Measurements from ENCODE around the gene ART5.
"Not testable (repeated sequence)": the region's sequence is repeated elsewhere in the genome, so short reads cannot be mapped to it uniquely, and the experiment has no call there.

Gene ART5

DNA sequence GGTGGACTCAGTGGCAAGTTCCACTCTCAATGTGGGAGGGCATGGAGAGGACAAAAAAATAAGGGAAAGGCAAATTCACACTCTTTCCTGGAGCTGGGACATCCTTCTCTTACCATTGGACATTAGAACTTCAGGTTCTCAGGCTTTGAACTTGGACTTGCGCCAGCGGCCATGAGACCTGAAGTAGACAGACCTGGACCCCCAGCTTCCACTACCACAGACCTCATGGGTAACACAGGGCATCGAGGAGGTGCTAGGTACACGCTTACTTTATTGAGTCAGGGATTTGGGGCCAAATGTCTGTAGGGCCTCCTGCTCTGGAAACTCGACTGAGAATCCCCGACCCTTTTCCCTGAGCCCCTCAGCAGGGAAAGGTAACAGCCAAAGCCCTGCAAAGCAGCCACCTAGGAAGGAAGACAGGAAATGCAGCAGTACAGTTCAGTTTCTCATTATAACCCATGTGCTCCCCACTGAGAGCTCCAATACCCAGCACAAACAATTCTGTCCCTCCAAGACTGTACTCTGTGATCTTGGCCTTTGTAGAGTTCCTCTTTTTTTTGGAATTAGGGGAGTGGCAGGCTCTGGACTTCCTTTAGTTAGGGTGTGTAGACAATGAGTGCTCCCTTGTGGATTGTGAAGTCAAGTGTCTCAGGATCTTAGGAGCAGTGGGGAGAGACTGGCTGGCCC, 23.7 kb upstream of the ART5 start:
- no peak overlapping the region for H3K4me3 Mint-ChIP-seq
- H3K4me1 Mint-ChIP-seq, result no peaks in the 10 kb centered on the region
- H3K36me3 Mint-ChIP-seq, result peaks cover 40 to 60% of the 10 kb centered on the region in 2 donors
- DNase-seq, result no peak
- H3K27ac Mint-ChIP-seq, result no peak overlapping the region
- H3K27me3 Mint-ChIP-seq, result no peaks in the 10 kb centered on the region
- H3K9me3 Mint-ChIP-seq, result no peaks in the 10 kb centered on the region
- ATAC-seq (replicated peaks), result no peak

DNA sequence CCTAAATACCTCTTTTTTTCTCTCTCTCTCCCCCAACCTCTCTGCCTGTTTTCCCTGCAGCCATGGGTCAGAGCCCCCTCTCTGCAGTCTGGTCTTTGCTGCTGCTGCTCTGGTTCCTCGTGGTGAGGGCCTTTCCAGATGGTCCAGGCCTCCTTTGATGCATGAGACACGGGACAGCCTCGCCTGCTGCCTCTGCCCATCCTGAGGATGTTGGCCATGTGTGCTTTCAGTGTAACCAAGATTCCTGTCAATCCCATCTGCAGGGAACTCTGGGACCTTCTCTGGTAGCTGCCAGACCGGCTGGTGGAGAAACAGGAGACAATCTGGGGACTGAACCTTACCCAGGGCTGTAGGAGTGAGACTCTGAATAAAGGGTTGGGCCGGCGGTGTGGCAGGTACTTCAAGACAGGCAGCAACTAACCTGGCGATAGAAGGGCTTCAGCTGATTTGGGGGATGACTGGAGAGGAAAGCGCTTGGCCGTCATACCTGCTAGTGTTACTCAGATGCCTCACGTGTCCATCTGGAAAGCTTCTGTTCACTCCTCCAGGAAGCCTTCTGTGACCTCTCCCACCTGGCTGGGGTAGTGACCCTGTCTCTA, 22.3 kb upstream of the ART5 start:
- Mint-ChIP-seq H3K4me3 (no peak overlapping the region), H3K27me3 (no peaks in the 10 kb centered on the region), H3K27ac (peak overlapping the region; percentile 32), H3K4me1 (no peaks in the 10 kb centered on the region), H3K9me3 (no peaks in the 10 kb centered on the region), H3K36me3 (peaks cover 29 to 47% of the 10 kb centered on the region in 2 donors)
- ATAC-seq (replicated peaks), result no peak
- no peak for DNase-seq

DNA sequence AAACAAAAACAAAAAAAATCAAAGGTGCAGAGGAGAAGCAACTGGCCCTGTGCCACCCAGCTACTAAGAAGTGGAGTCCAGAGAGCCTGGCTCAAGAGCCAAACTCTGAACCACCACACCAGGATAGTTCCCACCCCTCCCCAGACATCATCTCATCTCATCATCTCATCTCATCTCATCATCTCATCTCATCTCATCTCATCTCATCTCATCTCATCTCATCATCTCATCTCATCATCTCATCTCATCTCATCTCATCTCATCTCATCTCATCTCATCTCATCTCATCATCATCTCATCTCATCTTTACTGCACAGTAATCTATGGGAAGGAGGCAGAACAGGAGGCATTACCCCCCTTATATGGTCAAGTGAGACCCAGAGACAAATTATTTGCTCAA, 21.1 kb upstream of the ART5 start:
- no peak for DNase-seq
- H3K27me3 Mint-ChIP-seq, result peaks cover 5 to 7% of the 10 kb centered on the region in 2 donors
- peaks cover 22 to 35% of the 10 kb centered on the region in 2 donors for H3K36me3 Mint-ChIP-seq
- H3K4me1 Mint-ChIP-seq, result no peaks in the 10 kb centered on the region
- no peaks in the 10 kb centered on the region for H3K9me3 Mint-ChIP-seq
- no peak overlapping the region for H3K27ac Mint-ChIP-seq
- no peak overlapping the region for H3K4me3 Mint-ChIP-seq
- no peak for ATAC-seq (replicated peaks)

DNA sequence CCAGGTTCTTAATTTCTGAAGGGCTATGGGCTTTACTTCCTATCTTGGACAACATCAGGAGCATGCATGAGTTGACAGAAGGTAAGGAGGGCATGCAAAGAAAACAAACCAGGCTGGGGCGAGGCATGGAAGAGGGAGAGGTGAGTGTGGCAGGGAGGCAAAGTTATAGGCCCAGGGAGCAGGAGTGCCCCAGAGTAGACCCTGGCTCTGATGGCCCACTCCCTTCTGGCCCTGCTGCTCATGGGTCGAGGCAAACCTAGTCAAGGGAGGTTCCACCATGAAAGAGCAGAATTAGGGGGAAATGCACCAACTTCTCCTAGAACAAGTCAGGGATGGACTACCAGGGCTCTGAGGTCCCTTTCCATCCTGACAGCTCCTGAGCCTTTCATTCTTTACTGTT, 19.2 kb upstream of the ART5 start:
- H3K36me3 Mint-ChIP-seq, result peaks cover 18 to 26% of the 10 kb centered on the region in 2 donors
- no peak for ATAC-seq (replicated peaks)
- no peak overlapping the region for H3K27ac Mint-ChIP-seq
- H3K9me3 Mint-ChIP-seq, result no peaks in the 10 kb centered on the region
- H3K27me3 Mint-ChIP-seq, result peaks cover 5 to 7% of the 10 kb centered on the region in 2 donors
- no peak for DNase-seq
- H3K4me1 Mint-ChIP-seq, result no peaks in the 10 kb centered on the region
- H3K4me3 Mint-ChIP-seq, result no peak overlapping the region

DNA sequence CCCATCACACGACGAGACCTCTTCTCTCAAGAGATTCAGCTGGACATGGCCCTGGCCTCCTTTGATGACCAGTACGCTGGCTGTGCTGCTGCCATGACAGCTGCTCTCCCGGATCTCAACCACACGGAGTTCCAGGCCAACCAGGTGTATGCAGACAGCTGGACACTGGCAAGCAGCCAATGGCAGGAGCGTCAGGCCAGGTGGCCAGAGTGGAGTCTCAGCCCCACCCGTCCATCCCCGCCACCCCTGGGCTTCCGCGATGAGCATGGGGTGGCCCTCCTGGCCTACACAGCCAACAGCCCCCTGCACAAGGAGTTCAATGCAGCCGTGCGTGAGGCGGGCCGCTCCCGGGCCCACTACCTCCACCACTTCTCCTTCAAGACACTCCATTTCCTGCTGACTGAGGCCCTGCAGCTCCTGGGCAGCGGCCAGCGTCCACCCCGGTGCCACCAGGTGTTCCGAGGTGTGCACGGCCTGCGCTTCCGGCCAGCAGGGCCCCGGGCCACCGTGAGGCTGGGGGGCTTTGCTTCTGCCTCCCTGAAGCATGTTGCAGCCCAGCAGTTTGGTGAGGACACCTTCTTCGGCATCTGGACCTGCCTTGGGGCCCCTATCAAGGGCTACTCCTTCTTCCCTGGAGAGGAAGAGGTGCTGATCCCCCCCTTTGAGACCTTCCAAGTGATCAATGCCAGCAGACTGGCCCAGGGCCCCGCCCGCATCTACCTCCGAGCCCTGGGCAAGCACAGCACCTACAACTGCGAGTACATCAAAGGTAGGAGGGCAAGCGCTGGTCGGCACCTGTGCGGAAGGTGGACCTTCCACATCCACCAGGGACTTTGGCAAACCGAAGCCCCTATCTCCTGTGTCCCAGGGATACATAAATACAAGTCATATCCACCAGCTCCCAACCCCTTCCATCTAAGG, 18.1 kb upstream of the ART5 start:
- H3K36me3 Mint-ChIP-seq, result peaks cover 10 to 15% of the 10 kb centered on the region in 2 donors
- DNase-seq (no peak), ATAC-seq (replicated peaks) (no peak)
- no peaks in the 10 kb centered on the region for H3K9me3 Mint-ChIP-seq
- no peak overlapping the region for H3K4me3 Mint-ChIP-seq
- no peaks in the 10 kb centered on the region for H3K4me1 Mint-ChIP-seq
- no peak overlapping the region for H3K27ac Mint-ChIP-seq
- peaks cover 5 to 11% of the 10 kb centered on the region in 2 donors for H3K27me3 Mint-ChIP-seq

DNA sequence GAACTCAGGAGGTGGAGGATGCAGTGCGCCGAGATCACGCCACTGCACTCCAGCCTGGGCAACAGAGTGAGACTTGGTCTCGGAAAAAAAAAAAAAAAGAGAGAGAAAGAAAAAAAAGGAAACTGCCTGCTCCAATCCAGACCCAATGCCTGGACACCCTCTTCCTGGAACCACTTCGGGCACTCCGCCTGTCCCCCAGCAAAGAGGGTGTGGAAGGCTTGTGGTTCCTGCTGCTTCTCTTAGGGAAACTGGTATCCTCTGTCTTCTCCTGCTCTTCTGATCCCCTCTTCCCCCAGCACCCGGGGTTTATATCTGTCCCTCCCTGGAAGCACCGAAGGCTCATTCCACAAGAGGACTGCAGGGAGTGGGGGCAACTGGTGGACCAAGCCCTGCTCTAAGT, 16.5 kb upstream of the ART5 start:
- Mint-ChIP-seq H3K27ac (no peak overlapping the region), H3K27me3 (peaks cover 5 to 11% of the 10 kb centered on the region in 2 donors), H3K4me3 (no peak overlapping the region), H3K4me1 (no peaks in the 10 kb centered on the region), H3K9me3 (no peaks in the 10 kb centered on the region), H3K36me3 (peaks cover 0 to 4% of the 10 kb centered on the region in 2 donors)
- ATAC-seq (replicated peaks), result no peak
- no peak for DNase-seq

DNA sequence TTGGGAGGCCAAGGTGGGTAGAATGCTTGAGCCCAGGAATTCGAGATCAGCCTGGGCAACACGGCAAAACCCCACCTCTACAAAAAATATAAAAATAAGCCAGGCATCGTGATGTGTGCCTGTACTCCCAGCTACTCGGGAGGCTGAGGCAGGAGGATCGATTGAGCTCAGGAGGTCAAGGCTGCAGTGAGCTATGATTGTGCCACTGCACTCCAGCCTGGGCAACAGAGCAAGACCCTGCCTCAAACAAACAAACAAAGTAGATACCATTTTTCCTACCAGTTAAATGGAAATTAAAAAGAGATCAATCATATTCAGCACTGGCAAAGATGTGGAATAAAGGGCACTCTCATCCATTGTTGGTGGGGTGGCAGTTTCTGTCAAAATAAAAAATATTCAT, 15.5 kb upstream of the ART5 start:
- peaks cover 5 to 11% of the 10 kb centered on the region in 2 donors for H3K27me3 Mint-ChIP-seq
- ATAC-seq (replicated peaks); H3K36me3 Mint-ChIP-seq; H3K4me1 Mint-ChIP-seq; DNase-seq; H3K9me3 Mint-ChIP-seq; H3K4me3 Mint-ChIP-seq; H3K27ac Mint-ChIP-seq: not testable (repeated sequence)

DNA sequence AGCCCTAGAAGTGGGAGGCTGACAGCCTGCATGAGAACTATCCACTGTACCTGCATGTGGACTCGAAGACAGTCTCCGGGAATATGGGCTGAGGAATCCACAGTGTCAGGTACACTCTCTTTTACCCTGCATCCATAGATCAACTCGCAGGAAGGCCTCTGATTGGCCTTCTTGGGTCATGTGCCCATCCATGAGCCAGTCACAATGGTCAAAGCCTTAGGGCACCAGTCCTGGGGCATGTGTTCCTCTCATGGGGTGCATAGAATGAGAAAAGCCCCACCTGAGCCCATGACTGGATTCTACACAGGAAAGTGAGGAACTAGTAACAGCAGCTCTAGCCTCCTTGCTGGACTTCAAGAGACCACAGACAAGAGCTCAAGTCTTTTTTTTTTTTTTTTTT, 13.8 kb upstream of the ART5 start:
- H3K9me3 Mint-ChIP-seq, result no peaks in the 10 kb centered on the region
- no peaks in the 10 kb centered on the region for H3K4me1 Mint-ChIP-seq
- DNase-seq (no peak), ATAC-seq (replicated peaks) (no peak)
- H3K36me3 Mint-ChIP-seq, result no peaks in the 10 kb centered on the region
- H3K27me3 Mint-ChIP-seq, result peaks cover 13 to 27% of the 10 kb centered on the region in 2 donors
- H3K27ac Mint-ChIP-seq, result no peak overlapping the region
- H3K4me3 Mint-ChIP-seq, result no peak overlapping the region

DNA sequence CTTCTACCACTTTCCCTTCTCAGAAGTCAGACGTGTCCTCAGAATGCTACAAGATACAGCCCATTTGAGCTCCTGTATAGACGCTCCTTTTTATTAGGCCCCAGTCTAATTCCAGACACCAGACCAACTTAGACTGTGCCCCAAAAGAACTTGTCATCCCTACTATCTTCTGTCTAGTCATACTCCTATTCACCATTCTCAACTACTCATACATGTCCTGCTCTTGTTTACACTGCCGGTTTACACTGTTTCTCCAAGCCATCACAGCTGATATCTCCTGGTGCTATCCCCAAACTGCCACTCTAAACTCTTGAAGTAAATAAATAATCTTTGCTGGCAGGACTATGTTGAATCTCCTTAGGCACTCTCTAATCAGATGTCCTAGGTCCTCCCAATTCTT, 10.7 kb upstream of the ART5 start:
- H3K4me3 Mint-ChIP-seq; H3K9me3 Mint-ChIP-seq; H3K27ac Mint-ChIP-seq; ATAC-seq (replicated peaks); H3K36me3 Mint-ChIP-seq; DNase-seq; H3K4me1 Mint-ChIP-seq: not testable (repeated sequence)
- peaks cover 32 to 47% of the 10 kb centered on the region in 2 donors for H3K27me3 Mint-ChIP-seq

DNA sequence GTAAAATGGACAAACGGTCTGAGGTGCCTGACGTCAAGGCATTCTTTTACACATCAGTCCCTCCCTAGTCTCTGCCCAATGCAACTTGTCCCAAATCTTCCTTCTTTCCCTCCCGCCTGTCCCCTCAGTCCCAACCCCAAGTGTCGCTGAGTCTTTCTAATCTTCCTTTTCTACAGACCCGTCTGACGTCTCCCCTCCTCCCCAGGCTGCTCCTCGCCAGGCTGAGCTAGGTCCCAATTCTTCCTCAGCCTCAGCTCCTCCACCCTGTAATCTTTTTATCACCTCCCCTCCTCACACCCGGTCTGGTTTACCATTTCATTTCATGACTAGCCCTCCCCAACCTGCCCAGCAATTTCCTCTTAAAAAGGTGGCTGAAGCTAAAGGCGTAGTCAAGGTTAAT, 7.6 kb upstream of the ART5 start:
- not testable (repeated sequence) for H3K4me1 Mint-ChIP-seq; DNase-seq; H3K27ac Mint-ChIP-seq; H3K9me3 Mint-ChIP-seq; ATAC-seq (replicated peaks); H3K4me3 Mint-ChIP-seq; H3K36me3 Mint-ChIP-seq
- peaks cover 50 to 68% of the 10 kb centered on the region in 2 donors for H3K27me3 Mint-ChIP-seq

DNA sequence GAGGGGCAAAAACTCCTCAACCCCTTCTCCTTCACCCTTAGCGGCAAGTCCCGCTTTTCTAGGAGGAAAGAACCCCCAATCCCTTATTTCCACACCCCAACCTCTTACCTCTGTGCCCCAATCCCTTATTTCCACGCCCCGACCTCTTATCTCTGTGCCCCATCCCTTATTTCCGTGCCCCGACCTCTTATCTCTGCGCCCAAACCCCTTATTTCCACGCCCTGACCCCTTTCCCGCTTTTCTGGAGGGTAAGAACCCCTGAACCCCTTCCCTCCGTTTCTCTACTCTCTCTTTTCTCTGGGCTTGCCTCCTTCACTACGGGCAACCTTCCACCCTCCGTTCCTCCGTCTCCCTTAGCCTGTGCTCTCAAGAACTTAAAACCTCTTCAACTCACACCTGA, 7.1 kb upstream of the ART5 start:
- peaks cover 55 to 71% of the 10 kb centered on the region in 2 donors for H3K27me3 Mint-ChIP-seq
- not testable (repeated sequence) for H3K4me1 Mint-ChIP-seq; ATAC-seq (replicated peaks); H3K9me3 Mint-ChIP-seq; H3K36me3 Mint-ChIP-seq; DNase-seq; H3K27ac Mint-ChIP-seq; H3K4me3 Mint-ChIP-seq

DNA sequence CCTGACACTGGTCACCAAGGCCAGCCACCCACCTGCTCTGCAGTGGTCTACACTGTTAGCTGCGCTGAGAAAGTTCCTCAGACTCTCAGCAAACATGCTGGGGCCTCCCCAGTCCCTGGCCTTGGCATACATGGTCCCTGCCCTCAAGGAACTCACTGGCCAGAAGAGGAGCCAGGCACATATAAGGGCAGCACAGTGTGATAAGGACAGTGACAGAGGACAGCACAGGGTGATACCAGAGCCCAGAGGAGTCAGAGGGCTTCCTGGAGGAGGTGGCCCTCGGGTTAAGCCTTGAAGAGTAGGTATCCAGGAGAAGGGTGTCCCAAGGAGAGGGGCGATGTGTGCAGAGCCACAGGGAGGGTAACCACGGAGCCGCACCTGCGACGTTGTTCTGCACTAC, 3.8 kb upstream of the ART5 start:
- Mint-ChIP-seq H3K27me3 (peaks cover 58 to 76% of the 10 kb centered on the region in 2 donors), H3K27ac (no peak overlapping the region), H3K9me3 (peaks cover 4% of the 10 kb centered on the region in 2 donors), H3K4me1 (peaks cover 5 to 12% of the 10 kb centered on the region in 2 donors), H3K36me3 (peaks cover 3 to 4% of the 10 kb centered on the region in 2 donors), H3K4me3 (no peak overlapping the region)
- ATAC-seq (replicated peaks), result no peak
- no peak for DNase-seq

DNA sequence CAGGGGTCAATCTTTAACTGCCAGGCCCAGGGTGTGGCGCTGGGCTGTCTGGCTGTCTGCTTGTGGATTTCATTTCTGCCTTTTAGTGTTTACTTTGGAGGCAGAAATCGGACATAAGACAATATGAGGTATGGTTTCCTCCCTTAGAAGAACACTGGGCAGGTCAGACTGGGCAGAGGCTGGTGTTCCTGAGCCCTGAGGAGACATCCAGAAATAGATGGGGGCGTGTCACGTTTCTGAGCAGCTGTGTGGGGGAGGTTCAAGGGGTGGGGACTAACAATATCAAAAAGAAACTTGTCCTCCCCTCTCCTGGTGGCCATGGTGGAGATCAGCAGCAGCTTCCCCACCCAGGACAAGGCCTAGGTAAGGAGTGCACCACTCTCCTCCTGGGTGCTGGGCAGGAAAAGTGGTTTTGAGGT, 3.0 kb upstream of the ART5 start, which contains the start of gene ART1:
Gene ART1, plus strand, starts transcription at position 312 of the 419 bp plus-strand sequence. CDS start 14,086 bp downstream, outside the sequence.
- Mint-ChIP-seq H3K36me3 (peaks cover 3 to 4% of the 10 kb centered on the region in 2 donors), H3K27ac (no peak within 1 kb of the TSS), H3K27me3 (peaks cover 55 to 73% of the 10 kb centered on the region in 2 donors), H3K9me3 (peaks cover 4% of the 10 kb centered on the region in 2 donors), H3K4me1 (peaks cover 5 to 12% of the 10 kb centered on the region in 2 donors), H3K4me3 (no peak within 1 kb of the TSS)
- DNase-seq (no peak), ATAC-seq (replicated peaks) (peak in 1 of 2 donors; percentile 31)

DNA sequence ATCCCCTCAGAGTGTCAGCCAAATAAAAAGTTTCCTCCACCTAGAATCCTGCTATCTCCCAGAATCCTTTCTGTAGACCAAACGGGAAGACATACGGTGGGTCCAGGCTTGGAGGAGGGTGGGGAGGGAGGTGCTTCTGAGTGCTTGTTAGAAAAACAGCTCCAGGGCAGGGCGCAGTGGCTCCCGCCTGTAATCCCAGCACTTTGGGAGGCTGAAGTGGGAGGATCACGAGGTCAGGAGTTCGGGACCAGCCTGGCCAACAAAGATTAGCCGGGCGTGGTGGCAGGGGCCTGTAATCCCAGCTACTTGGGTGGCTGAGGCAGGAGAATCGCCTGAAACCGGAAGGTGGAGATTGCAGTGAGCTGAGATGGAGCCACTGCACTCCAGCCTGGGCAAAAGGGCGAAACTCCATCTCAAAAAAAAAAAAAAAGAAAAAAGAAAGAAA, 1.3 kb upstream of the ART5 start:
- not testable (repeated sequence) for ATAC-seq (replicated peaks); H3K27ac Mint-ChIP-seq; H3K4me3 Mint-ChIP-seq; H3K36me3 Mint-ChIP-seq; H3K9me3 Mint-ChIP-seq; DNase-seq
- peaks cover 51 to 73% of the 10 kb centered on the region in 2 donors for H3K27me3 Mint-ChIP-seq
- peaks cover 5 to 12% of the 10 kb centered on the region in 2 donors for H3K4me1 Mint-ChIP-seq
